SK-N-SH (cell line): Measurements from ENCODE around the gene LAMA1. TPM values are rescaled to one million over a fixed set of nuclear protein-coding genes. Genes with fewer than 3 reads are reported as not detected.

Experiments used
- CTCF ChIA-PET: fragments of 300-600, 350-600 bp; formaldehyde crosslinking; extraction: SDS; loops from one replicate; lab custom pipeline; 2021; lab: Yijun Ruan, JAX
- POLR2A ChIA-PET: fragments of 350-600 bp; sonication (Branson Sonifier 250); formaldehyde crosslinking; extraction: SDS; loops from one replicate; lab custom pipeline; 2020; ENCODE audit warnings: antibody characterized with exemption, inconsistent platforms; lab: Yijun Ruan, JAX
- DNase-seq: peaks from one replicate; pipeline ENCODE4 v3.0.0; 2012
- H2AFZ ChIP-seq: fragments of 200-600 bp; sonication (generic); 2 replicates; pipeline ENCODE4 v1.8.1; 2016; ENCODE audit warnings: antibody characterized with exemption, mild to moderate bottlenecking, low read depth
- H3F3A ChIP-seq: fragments of 200-600 bp; sonication (generic); replicated peaks from 2 replicates; pipeline ENCODE3; 2016; ENCODE audit warnings: antibody characterized with exemption, mild to moderate bottlenecking; ENCODE audit not compliant: insufficient read depth
- H3K27ac ChIP-seq, 2 experiments: fragments of 200-500 bp in 1 of 2; fragments of 200-600 bp in 1 of 2; sonication (Bioruptor generic) in 1 of 2; sonication (generic), shearing (Covaris generic) in 1 of 2; 2 replicates each; pipeline versions ENCODE4 v1.5.1 to v1.6.1; 2014 to 2016; ENCODE audit warnings: low read depth in 2 of 2, inconsistent platforms in 1 of 2, low read length in 1 of 2, mild to moderate bottlenecking in 1 of 2, mixed read lengths in 1 of 2
- H3K27me3 ChIP-seq: fragments of 200-600 bp; sonication (generic), shearing (Covaris generic); 2 replicates; pipeline ENCODE4 v1.6.1; 2016; ENCODE audit warnings: mixed run types; ENCODE audit not compliant: insufficient read depth
- H3K36me3 ChIP-seq, 2 experiments: fragments of 200-500 bp in 1 of 2; fragments of 200-600 bp in 1 of 2; sonication (Bioruptor generic) in 1 of 2; sonication (generic) in 1 of 2; replicated peaks in 1 of 2; 2 replicates each; pipeline versions ENCODE3 to v1.5.1; 2014 to 2016; ENCODE audit warnings: low read length in 1 of 2, mild to moderate bottlenecking in 1 of 2; ENCODE audit not compliant: insufficient read depth in 2 of 2, control insufficient read depth in 1 of 2
- H3K4me1 ChIP-seq, 2 experiments: fragments of 200-500 bp in 1 of 2; fragments of 200-600 bp in 1 of 2; sonication (Bioruptor generic) in 1 of 2; sonication (generic), shearing (Covaris generic) in 1 of 2; 2 replicates each; pipeline versions ENCODE4 v1.5.1 to v1.6.1; 2014 to 2016; ENCODE audit warnings: low read depth in 1 of 2, low read length in 1 of 2, mixed run types in 1 of 2; ENCODE audit not compliant: insufficient read depth in 2 of 2, control insufficient read depth in 1 of 2
- H3K4me2 ChIP-seq: fragments of 200-600 bp; sonication (generic), shearing (Covaris generic); 2 replicates; pipeline ENCODE4 v1.6.1; 2017; ENCODE audit warnings: mixed run types
- H3K4me3 ChIP-seq, 2 experiments: fragments of 200-500 bp in 1 of 2; fragments of 200-600 bp in 1 of 2; sonication (Bioruptor generic) in 1 of 2; sonication (generic), shearing (Covaris generic) in 1 of 2; 2 replicates each; pipeline versions ENCODE4 v1.5.1 to v1.8.1; 2014 to 2016; ENCODE audit warnings: low read depth in 2 of 2, inconsistent platforms in 1 of 2, low read length in 1 of 2, mild to moderate bottlenecking in 1 of 2, mixed read lengths in 1 of 2, moderate library complexity in 1 of 2
- H3K79me2 ChIP-seq: fragments of 200-600 bp; sonication (generic); 2 replicates; pipeline ENCODE4 v1.8.1; 2017; ENCODE audit warnings: mild to moderate bottlenecking; ENCODE audit not compliant: insufficient read depth
- H3K9ac ChIP-seq: fragments of 200-600 bp; sonication (generic); 2 replicates; pipeline ENCODE4 v1.6.1; 2017; ENCODE audit warnings: mixed run types
- H3K9me2 ChIP-seq: fragments of 200-600 bp; sonication (generic); 2 replicates; pipeline ENCODE4 v1.6.1; 2017; ENCODE audit warnings: mixed run types
- H3K9me3 ChIP-seq: fragments of 200-600 bp; sonication (generic); 2 replicates; pipeline ENCODE4 v1.6.1; 2017; ENCODE audit warnings: mixed run types, mild to moderate bottlenecking, moderate library complexity
- H4K20me1 ChIP-seq: fragments of 200-600 bp; sonication (generic); 2 replicates; pipeline ENCODE4 v1.6.1; 2017; ENCODE audit warnings: mild to moderate bottlenecking, mixed run types; ENCODE audit not compliant: insufficient read depth
- CTCF ChIP-seq: fragments of 200-600 bp; sonication (generic); IDR thresholded peaks from 2 replicates; pipeline ENCODE4 v1.6.1; 2017; ENCODE audit warnings: antibody characterized with exemption, mild to moderate bottlenecking, moderate library complexity
- FOXJ3 ChIP-seq: sonication (generic); formaldehyde crosslinking; IDR thresholded peaks from 2 replicates; pipeline ENCODE4 v1.5.1; 2020; ENCODE audit warnings: mild to moderate bottlenecking, missing genetic modification reagents
- GATA2 ChIP-seq: sonication (generic); formaldehyde crosslinking; IDR thresholded peaks from 2 replicates; pipeline ENCODE4 v1.5.0; 2020; ENCODE audit warnings: mild to moderate bottlenecking, missing genetic modification reagents
- JUND ChIP-seq: IDR thresholded peaks from 2 replicates; pipeline ENCODE4 v1.4.0; 2012
- MXI1 ChIP-seq: IDR thresholded peaks from 2 replicates; pipeline ENCODE4 v1.6.1; 2012; ENCODE audit warnings: mild to moderate bottlenecking, low read depth, low read length, improper control_type of control experiment
- NFIC ChIP-seq: IDR thresholded peaks from 2 replicates; pipeline ENCODE4 v1.4.0; 2012; ENCODE audit warnings: borderline replicate concordance
- POLR2AphosphoS5 ChIP-seq: IDR thresholded peaks from 2 replicates; pipeline ENCODE4 v1.6.1; 2012; ENCODE audit warnings: low read depth, low read length
- RAD21 ChIP-seq: IDR thresholded peaks from 2 replicates; pipeline ENCODE4 v1.6.1; 2012; ENCODE audit warnings: mild to moderate bottlenecking, low read length
- RCOR1 ChIP-seq: fragments of 150-350 bp; IDR thresholded peaks from 2 replicates; pipeline ENCODE4 v1.6.1; 2017; ENCODE audit warnings: antibody characterized with exemption, low read length
- REST ChIP-seq: IDR thresholded peaks from 2 replicates; pipeline ENCODE4 v1.6.1; 2012; ENCODE audit warnings: mild to moderate bottlenecking, low read depth, low read length, moderate library complexity
- RXRA ChIP-seq: IDR thresholded peaks from 2 replicates; pipeline ENCODE4 v1.4.0; 2012; ENCODE audit warnings: low read depth, mild to moderate bottlenecking, borderline replicate concordance
- SIN3A ChIP-seq: IDR thresholded peaks from 2 replicates; pipeline ENCODE4 v1.6.1; 2012; ENCODE audit warnings: low read depth, mild to moderate bottlenecking, low read length, moderate library complexity, borderline replicate concordance
- TAF1 ChIP-seq: IDR thresholded peaks from 2 replicates; pipeline ENCODE4 v1.6.1; 2012; ENCODE audit warnings: low read depth, mild to moderate bottlenecking, low read length, moderate library complexity, borderline replicate concordance
- TCF12 ChIP-seq: IDR thresholded peaks from 2 replicates; pipeline ENCODE4 v1.4.0; 2012
- TEAD4 ChIP-seq: IDR thresholded peaks from 2 replicates; pipeline ENCODE4 v1.4.0; 2012; ENCODE audit warnings: mild to moderate bottlenecking, borderline replicate concordance; ENCODE audit not compliant: insufficient read depth
- USF1 ChIP-seq: IDR thresholded peaks from 2 replicates; pipeline ENCODE4 v1.4.0; 2012; ENCODE audit warnings: low read depth, borderline replicate concordance
- USF2 ChIP-seq: fragments of 150-350 bp; IDR thresholded peaks from 2 replicates; pipeline ENCODE4 v1.6.1; 2017; ENCODE audit warnings: antibody characterized with exemption, low read length, low read depth, borderline replicate concordance
- ZBTB33 ChIP-seq: IDR thresholded peaks from 2 replicates; pipeline ENCODE4 v1.4.0; 2012; ENCODE audit warnings: low read depth, borderline replicate concordance
- WGBS: methylation state at CpG from one replicate; pipeline ENCODE4 v1.1.6; 2017; ENCODE audit warnings: low lambda C conversion rate; 5-methylcytosine and 5-hydroxymethylcytosine counted together
- polyA plus RNA-seq, 3 experiments: library from polyadenylated mRNA; depleted of rRNA; stranded (reverse); fragments of >200 nt; gene quantifications; 2 replicates each; pipeline ENCODE4 v1.2.3, GENCODE V29; 2012

LAMA1 gene
- polyA plus RNA-seq, 1 of the 3 experiments (the other 2 are of a cell fraction): 0.07 TPM

- no peak for TF ChIP-seq ZBTB33
- TF ChIP-seq SIN3A: no peak
- TF ChIP-seq MXI1: no peak
- no peak for TF ChIP-seq TCF12
- no peak for TF ChIP-seq GATA2
Measured at GRCh38 chr18:6927153-6927552, 190.4 kb downstream of the LAMA1 start (continued).

- DNase-seq: no peak
- Histone ChIP-seq H3K27ac (no peak overlapping the region), H3K27me3 (no peaks in the 10 kb centered on the region), H3F3A (no peaks in the 10 kb centered on the region), H3K36me3 (no peaks in the 10 kb centered on the region), H2AFZ (no peak overlapping the region), H3K4me2 (no peak overlapping the region), H4K20me1 (no peaks in the 10 kb centered on the region), H3K79me2 (no peaks in the 10 kb centered on the region), H3K4me1 (peaks cover 0 to 9% of the 10 kb centered on the region in 2 experiments; a peak in 1 of 4 replicates), H3K9ac (no peak overlapping the region), H3K9me3 (no peaks in the 10 kb centered on the region), H3K4me3 (no peak overlapping the region), H3K9me2 (no peaks in the 10 kb centered on the region)
- TF ChIP-seq NFIC: no peak
- TF ChIP-seq CTCF: no peak
- no peak for TF ChIP-seq TCF12
- no peak for TF ChIP-seq USF1
- no peak for TF ChIP-seq USF2
- TF ChIP-seq POLR2AphosphoS5: no peak
- TF ChIP-seq RAD21: no peak
- TF ChIP-seq FOXJ3: no peak
- no peak for TF ChIP-seq RCOR1
- no peak for TF ChIP-seq MXI1
- TF ChIP-seq TEAD4: no peak
- no peak for TF ChIP-seq RXRA
- no peak for TF ChIP-seq REST
- no peak for TF ChIP-seq JUND
- TF ChIP-seq TAF1: no peak
- POLR2A ChIA-PET: no interaction called here
- 27% methylated on average over 1 of the region's 1 CpG for WGBS
- CTCF ChIA-PET: interaction anchor here (1.1 kb wide), 1 partner anchor 254 kb away, joined by 4 read pairs; no protein-coding TSS in a partner anchor
Measured at GRCh38 chr18:6923220-6923619, 194.4 kb downstream of the LAMA1 start.
